HG02970 (cell line): ENCODE data around the gene HSD17B12.
"Not testable (repeated sequence)": the region's sequence is repeated elsewhere in the genome, so short reads cannot be mapped to it uniquely, and the experiment has no call there.

Experiments
- ATAC-seq: cut with Tn5 transposase; IDR thresholded peaks from one replicate; pipeline ENCODE4 v1.9.1; 2021; ENCODE audit warnings: mild to moderate bottlenecking, moderate library complexity, moderate number of reproducible peaks; ENCODE audit not compliant: unreplicated experiment, low FRiP score

The HSD17B12 gene

DNA sequence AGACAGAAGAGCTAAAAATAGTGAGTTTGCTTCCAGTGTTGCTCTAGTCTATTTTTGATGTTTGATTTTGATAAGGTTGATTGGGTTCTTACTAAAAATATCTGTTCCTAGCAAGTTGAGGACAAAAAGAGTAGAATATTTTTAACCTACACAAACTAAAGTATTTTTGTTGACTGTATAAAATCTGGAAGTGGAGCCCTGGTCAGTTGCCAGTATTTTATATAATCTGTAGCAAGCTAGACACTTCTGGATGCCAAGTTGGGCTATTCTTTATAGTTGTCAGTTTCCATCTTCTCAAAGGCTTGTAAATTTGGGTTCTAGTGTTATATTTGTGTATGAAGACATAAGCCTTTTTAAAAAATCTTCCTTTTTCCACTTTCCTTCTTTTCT lies 56.7 kb downstream of the HSD17B12 start:
- ATAC-seq: no peak

GRCh38 chr11:43738600-43739409 lies 58.3 kb downstream of the HSD17B12 start:
- ATAC-seq: no peak

- no peak for ATAC-seq
These were observed 66.1 kb downstream of the HSD17B12 start for GRCh38 chr11:43746670-43747069.

DNA sequence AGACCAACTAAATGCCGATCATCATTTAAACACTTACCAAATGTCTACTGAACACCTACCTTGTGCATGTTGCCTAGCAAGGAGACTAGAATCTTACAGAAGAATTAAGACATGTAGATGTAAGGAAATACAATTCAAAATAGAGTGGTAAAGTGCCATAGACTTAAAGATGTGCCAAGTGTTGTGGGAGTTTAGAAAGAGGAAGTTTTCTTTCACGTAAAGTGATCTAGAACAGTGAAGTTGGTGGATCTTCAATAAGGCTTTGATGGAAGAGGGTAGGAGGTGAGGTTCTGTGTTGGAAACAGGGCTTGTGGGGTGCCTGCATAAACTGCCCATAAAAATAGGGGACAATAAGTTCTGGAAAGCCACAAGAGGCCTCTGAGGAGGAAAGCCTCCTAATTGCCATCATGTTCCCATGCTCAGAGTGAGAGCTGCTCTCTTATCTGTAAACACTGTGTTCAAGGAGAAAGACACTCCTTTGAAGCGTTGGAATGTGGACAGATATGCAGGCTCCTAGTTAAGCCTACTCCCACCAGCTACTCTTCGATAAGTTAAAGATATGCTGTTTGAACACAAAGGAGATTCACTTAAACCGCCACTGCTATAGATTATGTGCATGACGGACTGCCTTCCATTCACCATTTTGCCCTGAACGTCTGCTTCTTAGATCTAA lies 66.7 kb downstream of the HSD17B12 start:
- no peak for ATAC-seq

DNA sequence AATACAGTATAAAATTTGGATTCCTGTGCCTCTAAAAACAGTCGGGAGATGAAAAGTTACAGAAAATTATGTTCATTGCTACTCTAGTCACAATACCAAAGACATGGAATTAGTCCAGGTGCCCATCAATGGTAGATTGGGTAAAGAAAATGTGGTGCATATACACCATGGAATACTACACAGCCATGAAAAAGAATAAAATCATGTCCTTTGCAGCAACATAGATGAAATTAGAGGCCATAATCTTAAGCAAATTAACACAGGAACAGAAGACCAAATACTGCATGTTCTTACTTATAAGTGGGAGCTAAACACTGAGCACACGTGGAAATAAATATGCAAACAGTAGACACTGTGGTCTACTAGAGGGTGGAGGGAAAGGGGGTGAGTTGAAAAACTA lies 67.6 kb downstream of the HSD17B12 start:
- no peak for ATAC-seq

GRCh38 chr11:43751726-43752125 lies 71.2 kb downstream of the HSD17B12 start:
- no peak for ATAC-seq

GRCh38 chr11:43756575-43756974 lies 76.0 kb downstream of the HSD17B12 start:
- ATAC-seq: no peak

- no peak for ATAC-seq
These were observed 78.4 kb downstream of the HSD17B12 start for GRCh38 chr11:43758927-43759326.

DNA sequence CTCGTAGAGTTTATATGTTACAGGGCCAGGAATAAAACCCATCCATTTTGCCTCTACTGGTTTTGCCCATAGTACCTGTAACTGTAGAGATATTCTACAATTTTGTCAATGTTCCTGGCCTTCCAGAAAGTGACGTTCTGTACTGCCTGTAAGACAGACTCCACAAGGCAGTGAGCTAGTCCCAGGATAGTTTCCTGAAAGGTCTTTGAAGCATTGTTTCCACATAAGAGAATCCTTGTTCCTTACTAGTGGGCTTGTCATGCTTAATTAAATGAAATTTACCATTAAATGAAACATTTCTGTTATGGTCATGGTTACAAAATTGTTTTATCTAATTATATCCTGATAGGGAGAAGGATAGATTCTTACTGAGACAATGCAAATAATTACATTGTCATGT lies 80.4 kb downstream of the HSD17B12 start:
- no peak for ATAC-seq

- ATAC-seq: no peak
These were observed 84.7 kb downstream of the HSD17B12 start for GRCh38 chr11:43765194-43765593.

- not testable (repeated sequence) for ATAC-seq
These were observed 88.1 kb downstream of the HSD17B12 start for GRCh38 chr11:43768654-43769053.

DNA sequence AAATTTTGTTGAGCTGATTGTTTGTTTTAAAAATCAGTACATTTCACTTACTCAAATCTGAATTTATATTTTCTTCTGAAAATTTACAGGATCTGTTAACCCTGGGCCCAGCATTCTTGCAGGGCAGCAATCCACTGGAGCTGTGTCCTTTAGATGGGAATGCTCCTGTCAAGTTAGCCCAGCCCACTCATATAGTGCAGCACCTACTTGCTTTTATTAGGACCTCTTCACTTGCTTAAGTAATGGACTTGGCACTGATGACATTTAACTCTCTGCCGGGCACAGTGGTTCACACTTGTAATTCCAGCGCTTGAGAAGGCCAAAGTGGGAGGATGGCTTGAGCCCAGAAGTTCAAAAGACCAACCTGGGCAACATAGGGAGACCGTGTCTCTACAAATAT lies 89.6 kb downstream of the HSD17B12 start:
- no peak for ATAC-seq

GRCh38 chr11:43772733-43773132 lies 92.2 kb downstream of the HSD17B12 start:
- no peak for ATAC-seq

- ATAC-seq: no peak
These were observed 94.2 kb downstream of the HSD17B12 start for GRCh38 chr11:43774786-43775185.

GRCh38 chr11:43779306-43779705 lies 98.8 kb downstream of the HSD17B12 start:
- ATAC-seq: no peak

- no peak for ATAC-seq
These were observed 103.8 kb downstream of the HSD17B12 start for GRCh38 chr11:43784301-43784700.

DNA sequence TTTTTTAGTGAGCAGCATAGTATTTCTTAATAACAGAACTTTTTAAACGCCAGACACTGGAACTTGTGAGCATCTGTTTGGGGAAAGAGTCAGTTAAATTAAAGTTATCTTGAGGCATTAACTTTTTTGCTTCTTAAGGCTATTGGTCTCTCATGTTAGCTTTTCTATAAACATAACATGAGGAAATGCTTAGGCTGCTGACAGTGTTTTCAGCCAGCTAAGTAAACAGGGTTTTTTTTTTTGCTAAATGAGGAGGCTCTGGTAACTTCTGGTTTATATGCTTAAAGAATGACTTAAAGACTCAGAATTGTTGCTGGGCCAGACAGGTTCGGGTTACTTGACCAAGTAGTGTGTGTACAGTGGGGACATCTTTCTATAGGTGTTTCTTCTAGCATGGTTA lies 104.3 kb downstream of the HSD17B12 start:
- ATAC-seq: no peak

DNA sequence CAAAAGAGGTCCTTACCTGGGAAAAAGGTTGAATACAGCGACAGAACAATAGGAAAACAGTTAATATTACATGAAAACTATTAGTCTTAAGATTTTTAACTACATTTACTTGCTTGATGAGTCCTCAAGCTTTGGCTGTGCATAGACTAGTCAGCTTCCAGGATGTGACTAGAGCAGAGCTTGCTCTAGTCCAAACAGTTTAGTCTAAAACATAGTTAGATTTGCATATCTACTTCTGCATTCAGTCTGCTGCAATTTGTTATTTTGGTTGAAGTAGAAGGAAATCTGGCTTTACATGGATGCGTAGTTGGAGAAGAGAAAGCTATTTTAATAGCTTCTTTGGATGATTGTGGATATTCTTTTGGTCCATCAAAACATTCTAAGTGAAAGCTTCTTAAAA lies 104.8 kb downstream of the HSD17B12 start:
- ATAC-seq: no peak

- ATAC-seq: no peak
These were observed 105.5 kb downstream of the HSD17B12 start for GRCh38 chr11:43786016-43786415.

DNA sequence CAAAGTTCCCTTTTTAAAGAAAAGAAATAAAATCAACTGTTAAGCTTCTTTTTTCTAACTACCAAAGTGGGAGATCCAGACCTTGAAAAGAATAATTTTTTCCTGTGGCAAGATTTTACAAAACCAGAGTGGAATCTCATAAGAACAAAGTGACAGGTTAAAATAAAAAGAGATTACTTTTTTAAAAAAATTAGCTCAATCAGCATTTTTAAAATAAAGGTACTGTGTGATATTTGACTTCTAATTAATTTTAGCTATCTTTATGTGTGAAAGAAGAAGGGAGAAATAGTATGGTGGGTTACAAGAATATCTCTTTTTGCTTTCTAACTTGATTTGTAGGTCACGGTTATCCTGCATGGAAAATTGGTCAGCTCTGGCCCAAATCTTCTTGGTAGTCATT lies 107.3 kb downstream of the HSD17B12 start:
- ATAC-seq: no peak

DNA sequence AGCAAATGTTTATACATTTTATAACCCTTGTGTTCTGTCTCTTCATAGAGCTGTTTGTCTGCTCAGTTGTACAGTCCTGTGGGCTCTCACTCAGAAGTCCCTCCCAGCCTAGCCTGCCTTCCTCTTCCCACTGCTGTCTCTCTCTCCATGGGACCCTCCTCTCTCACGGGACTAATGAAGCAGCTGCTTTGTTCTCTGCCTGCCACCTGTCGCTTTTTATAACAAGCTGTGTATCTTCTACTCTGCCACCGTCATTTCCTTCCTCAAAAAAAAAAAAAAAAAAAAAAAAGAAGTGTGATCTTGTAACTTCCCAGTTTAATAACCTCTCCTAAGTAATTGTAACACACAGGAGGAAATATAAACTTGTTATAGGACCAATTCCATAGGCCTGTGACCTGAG lies 107.9 kb downstream of the HSD17B12 start:
- ATAC-seq: no peak
